Measurements from ENCODE around the gene PPIB.
A peak's percentile ranks its signal among the peaks of the same experiment; 100 is the strongest.

GRCh38 chr15:64153480-64154367 lies 9.1 kb downstream of the PPIB start:
- peak; percentile 99 for TF ChIP-seq CTCF (IDR thresholded peaks at IDR 0.05)
- TF ChIP-seq ZFX (IDR thresholded peaks at IDR 0.05; ENCODE audit: borderline replicate concordance): no peak

All from 22Rv1 (cell line).